IMR-90 (cell line): ENCODE measurements around the gene IGLL5. TPM values are rescaled to one million over a fixed set of nuclear protein-coding genes. Genes with fewer than 3 reads are reported as not detected.

ENCODE experiments used
- ATAC-seq: fragments of 200-7000 bp; cut with Tn5 transposase; 2 replicates; pipeline ENCODE4 v1.9.1; 2020; ENCODE audit warnings: low read depth, mild to moderate bottlenecking, moderate library complexity
- BruUV-seq: library from RNA; stranded (reverse); fragments of 400-500 nt; replicated peaks from 2 replicates; lab custom pipeline; 2021; lab: Mats Ljungman, UMichigan
- CTCF ChIA-PET: fragments of 300-600 bp; formaldehyde crosslinking; extraction: SDS; loops from one replicate; lab custom pipeline; 2021; ENCODE audit warnings: antibody characterized with exemption; lab: Yijun Ruan, JAX
- POLR2A ChIA-PET: fragments of 300-600 bp; sonication (Branson Sonifier 250); formaldehyde crosslinking; loops from one replicate; lab custom pipeline; 2022; ENCODE audit warnings: antibody characterized with exemption; ENCODE audit not compliant: unreplicated experiment; lab: Charles Lee
- DNase-seq: peaks from one replicate; pipeline ENCODE4 v3.0.0; 2013
- H2AFZ ChIP-seq: replicated peaks from 2 replicates; pipeline ENCODE3; 2013; ENCODE audit warnings: low read length, mild to moderate bottlenecking; ENCODE audit not compliant: poor library complexity
- H2AK5ac ChIP-seq: 2 replicates; pipeline ENCODE4 v1.6.1; 2013; ENCODE audit warnings: low read depth, low read length, inconsistent platforms
- H2AK9ac ChIP-seq: replicated peaks from 2 replicates; pipeline ENCODE3; 2013; ENCODE audit warnings: mild to moderate bottlenecking, low read depth, low read length, moderate library complexity; ENCODE audit not compliant: poor library complexity
- H2BK120ac ChIP-seq: 2 replicates; pipeline ENCODE4 v1.6.1; 2013; ENCODE audit warnings: low read depth, low read length, inconsistent platforms
- H2BK15ac ChIP-seq: 3 replicates; pipeline ENCODE4 v1.6.1; 2013; ENCODE audit warnings: low read depth, low read length, inconsistent platforms
- H2BK20ac ChIP-seq: 2 replicates; pipeline ENCODE4 v1.6.1; 2013; ENCODE audit warnings: low read depth, mild to moderate bottlenecking, inconsistent platforms, low read length, moderate library complexity
- H2BK5ac ChIP-seq: 2 replicates; pipeline ENCODE4 v1.6.1; 2013; ENCODE audit warnings: mild to moderate bottlenecking, low read depth, low read length, inconsistent platforms; ENCODE audit not compliant: poor library complexity, severe bottlenecking
- H3K14ac ChIP-seq: replicated peaks from 2 replicates; pipeline ENCODE4 v1.6.1; 2013; ENCODE audit warnings: low read depth, low read length, inconsistent platforms
- H3K18ac ChIP-seq: 2 replicates; pipeline ENCODE4 v1.6.1; 2013; ENCODE audit warnings: low read depth, low read length, control low read depth
- H3K23ac ChIP-seq: 2 replicates; pipeline ENCODE4 v1.6.1; 2013; ENCODE audit warnings: low read depth, low read length, inconsistent platforms
- H3K27ac ChIP-seq: 2 replicates; pipeline ENCODE4 v1.5.1; 2013; ENCODE audit warnings: mild to moderate bottlenecking, control low read depth, low read length; ENCODE audit not compliant: insufficient read depth
- H3K27me3 ChIP-seq: 2 replicates; pipeline ENCODE4 v1.6.1; 2013; ENCODE audit warnings: low read length; ENCODE audit not compliant: control insufficient read depth, insufficient read depth
- H3K36me3 ChIP-seq: 2 replicates; pipeline ENCODE4 v1.6.1; 2013; ENCODE audit warnings: low read length, mixed read lengths; ENCODE audit not compliant: control insufficient read depth, insufficient read depth
- H3K4ac ChIP-seq: 2 replicates; pipeline ENCODE4 v1.6.1; 2013; ENCODE audit warnings: low read depth, low read length, inconsistent platforms
- H3K4me1 ChIP-seq: 2 replicates; pipeline ENCODE4 v1.6.1; 2013; ENCODE audit warnings: low read length, mixed read lengths; ENCODE audit not compliant: control insufficient read depth, insufficient read depth
- H3K4me2 ChIP-seq: 2 replicates; pipeline ENCODE4 v1.6.1; 2013; ENCODE audit warnings: low read depth, mild to moderate bottlenecking, control low read depth, low read length, moderate library complexity
- H3K4me3 ChIP-seq: 2 replicates; pipeline ENCODE4 v1.5.1; 2013; ENCODE audit warnings: low read depth, mild to moderate bottlenecking, control low read depth, low read length, moderate library complexity; ENCODE audit not compliant: insufficient read depth
- H3K56ac ChIP-seq: 2 replicates; pipeline ENCODE4 v1.6.1; 2013; ENCODE audit warnings: low read length, inconsistent platforms; ENCODE audit not compliant: insufficient read depth; ENCODE audit errors: extremely low read depth
- H3K79me1 ChIP-seq, 2 experiments: 2 replicates each; pipeline ENCODE4 v1.6.1; 2013; ENCODE audit warnings: low read length in 2 of 2, inconsistent platforms in 1 of 2, low read depth in 1 of 2
- H3K9ac ChIP-seq: 2 replicates; pipeline ENCODE4 v1.6.1; 2013; ENCODE audit warnings: low read depth, low read length, control low read depth
- H3K9me1 ChIP-seq: 2 replicates; pipeline ENCODE4 v1.6.1; 2013; ENCODE audit warnings: low read length, inconsistent platforms; ENCODE audit not compliant: insufficient read depth
- H3K9me3 ChIP-seq: 2 replicates; pipeline ENCODE4 v1.6.1; 2013; ENCODE audit warnings: low read length; ENCODE audit not compliant: control insufficient read depth, insufficient read depth
- H4K20me1 ChIP-seq: 2 replicates; pipeline ENCODE4 v1.6.1; 2013; ENCODE audit warnings: low read length, inconsistent platforms; ENCODE audit not compliant: insufficient read depth
- H4K5ac ChIP-seq: 2 replicates; pipeline ENCODE4 v1.6.1; 2013; ENCODE audit warnings: mild to moderate bottlenecking, low read depth, low read length, control low read depth
- H4K8ac ChIP-seq, 2 experiments: 2 replicates each; pipeline ENCODE4 v1.6.1; 2013; ENCODE audit warnings: low read depth in 2 of 2, low read length in 2 of 2, control low read depth in 1 of 2, inconsistent platforms in 1 of 2
- H4K91ac ChIP-seq: 2 replicates; pipeline ENCODE4 v1.6.1; 2013; ENCODE audit warnings: low read depth, low read length, inconsistent platforms; ENCODE audit not compliant: insufficient read depth
- BHLHE40 ChIP-seq: fragments of 150-350 bp; IDR thresholded peaks from 2 replicates; pipeline ENCODE4 v1.6.1; 2016; ENCODE audit warnings: mild to moderate bottlenecking, low read depth, low read length
- CEBPB ChIP-seq: IDR thresholded peaks from 2 replicates; pipeline ENCODE4 v1.6.1; 2012; ENCODE audit warnings: low read depth, low read length, improper control_type of control experiment
- CTCF ChIP-seq: conservative IDR thresholded peaks from 2 replicates; pipeline ENCODE4 v1.5.1; 2012; ENCODE audit warnings: mild to moderate bottlenecking, low read depth, low read length, improper control_type of control experiment
- FOS ChIP-seq: fragments of 150-350 bp; IDR thresholded peaks from 2 replicates; pipeline ENCODE4 v1.6.1; 2016; ENCODE audit warnings: low read depth, low read length
- MAFK ChIP-seq: IDR thresholded peaks from 2 replicates; pipeline ENCODE4 v1.6.1; 2012; ENCODE audit warnings: low read depth, low read length, improper control_type of control experiment
- MXI1 ChIP-seq: IDR thresholded peaks from 2 replicates; pipeline ENCODE4 v1.6.1; 2012; ENCODE audit warnings: low read depth, mild to moderate bottlenecking, low read length, moderate library complexity, borderline replicate concordance
- RAD21 ChIP-seq: IDR thresholded peaks from 2 replicates; pipeline ENCODE4 v1.6.1; 2012; ENCODE audit warnings: low read length, improper control_type of control experiment
- RCOR1 ChIP-seq: IDR thresholded peaks from 2 replicates; pipeline ENCODE4 v1.6.1; 2012; ENCODE audit warnings: mild to moderate bottlenecking, low read length, improper control_type of control experiment; ENCODE audit not compliant: insufficient replicate concordance
- RFX5 ChIP-seq: IDR thresholded peaks from 2 replicates; pipeline ENCODE4 v1.8.0; 2012; ENCODE audit warnings: low read depth, mild to moderate bottlenecking, low read length, moderate library complexity
- SMC3 ChIP-seq: fragments of 150-350 bp; IDR thresholded peaks from 2 replicates; pipeline ENCODE4 v1.6.1; 2016; ENCODE audit warnings: low read depth, mild to moderate bottlenecking, antibody characterized with exemption, low read length, moderate library complexity
- USF2 ChIP-seq: fragments of 150-350 bp; IDR thresholded peaks from 2 replicates; pipeline ENCODE4 v1.6.1; 2017; ENCODE audit warnings: mild to moderate bottlenecking, antibody characterized with exemption, low read length, low read depth
- WGBS, 2 experiments: methylation state at CpG; one replicate each; pipeline versions ENCODE4 v1.1.5 to v1.1.7; 2013; ENCODE audit warnings: missing lambda C conversion rate in 2 of 2; ENCODE audit not compliant: insufficient read length in 1 of 2; ENCODE audit errors: extremely low coverage in 2 of 2; 5-methylcytosine and 5-hydroxymethylcytosine counted together
- dilution Hi-C: fragments of 300-500 bp; cut with HindIII; formaldehyde crosslinking; loops from one replicate; pipeline ENCODE4 v1.14.3; 2018; ENCODE audit warnings: low sequenced_read_pairs; ENCODE audit not compliant: unreplicated experiment
- in situ Hi-C: fragments of 300-500 bp; cut with MboI; formaldehyde crosslinking; loops from 3 replicates; pipeline ENCODE4 v1.14.3; 2019; ENCODE audit warnings: low sequenced_read_pairs, inconsistent platforms, mixed read lengths
- intact Hi-C: fragments of 100-400 bp; cut with micrococcal nuclease; formaldehyde crosslinking; loops from 2 replicates; pipeline ENCODE4 v1.10.0; 2022
- polyA plus RNA-seq, 3 experiments: library from polyadenylated mRNA; depleted of rRNA; stranded (reverse); fragments of >200 nt; gene quantifications; 2 replicates each; pipeline ENCODE4 v1.2.3, GENCODE V29; 2012; ENCODE audit warnings: low replicate concordance in 1 of 3
- total RNA-seq: library from RNA; depleted of rRNA; stranded (reverse); fragments of >200 nt; gene quantifications from 2 replicates; pipeline ENCODE4 v1.2.3, GENCODE V29; 2012
- TF ChIP-seq, protein P1 (sequence below): fragments of 150-350 bp; IDR thresholded peaks from 2 replicates; pipeline ENCODE4 v1.6.1; 2016; ENCODE audit warnings: low read depth, mild to moderate bottlenecking, low read length, moderate library complexity, borderline replicate concordance

IGLL5 gene
- total and polyA plus RNA-seq, 2 of the 4 experiments (the other 2 are of a cell fraction): not detected

GRCh38 chr22:22914726-22915669, 27.4 kb downstream of the IGLL5 start:
- dilution Hi-C loops: no loop called here
- H2BK120ac ChIP-seq: no peak overlapping the region
- TF ChIP-seq RAD21 (no peak), MXI1 (no peak), CTCF (no peak), SMC3 (no peak), RFX5 (no peak), USF2 (no peak), BHLHE40 (no peak), CEBPB (no peak), FOS (no peak), RCOR1 (no peak), MAFK (no peak)
- TF ChIP-seq, protein P1, sequence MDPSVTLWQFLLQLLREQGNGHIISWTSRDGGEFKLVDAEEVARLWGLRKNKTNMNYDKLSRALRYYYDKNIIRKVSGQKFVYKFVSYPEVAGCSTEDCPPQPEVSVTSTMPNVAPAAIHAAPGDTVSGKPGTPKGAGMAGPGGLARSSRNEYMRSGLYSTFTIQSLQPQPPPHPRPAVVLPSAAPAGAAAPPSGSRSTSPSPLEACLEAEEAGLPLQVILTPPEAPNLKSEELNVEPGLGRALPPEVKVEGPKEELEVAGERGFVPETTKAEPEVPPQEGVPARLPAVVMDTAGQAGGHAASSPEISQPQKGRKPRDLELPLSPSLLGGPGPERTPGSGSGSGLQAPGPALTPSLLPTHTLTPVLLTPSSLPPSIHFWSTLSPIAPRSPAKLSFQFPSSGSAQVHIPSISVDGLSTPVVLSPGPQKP: no peak
- H2BK20ac ChIP-seq: no peak overlapping the region
- intact Hi-C loops: no loop called here
- H3K4me2 ChIP-seq: no peak overlapping the region
- H2AK9ac ChIP-seq: no peak overlapping the region
- no peak overlapping the region for H3K23ac ChIP-seq
- no peak overlapping the region for H3K4ac ChIP-seq
- no peak for DNase-seq
- H2BK5ac ChIP-seq: no peak overlapping the region
- no peaks in the 10 kb centered on the region for H3K4me1 ChIP-seq
- BruUV-seq: no TSS peak
- H4K8ac ChIP-seq: no peak overlapping the region
- no peak overlapping the region for H3K9ac ChIP-seq
- no peak overlapping the region for H2AK5ac ChIP-seq
- H2BK15ac ChIP-seq: no peak overlapping the region
- no peaks in the 10 kb centered on the region for H3K9me1 ChIP-seq
- no peak overlapping the region for H3K56ac ChIP-seq
- no peaks in the 10 kb centered on the region for H3K9me3 ChIP-seq
- no peak for ATAC-seq
- ChIA-PET POLR2A (no interaction called here), CTCF (no interaction called here)
- no peak overlapping the region for H3K14ac ChIP-seq
- H3K36me3 ChIP-seq: no peaks in the 10 kb centered on the region
- H4K20me1 ChIP-seq: no peaks in the 10 kb centered on the region
- no peak overlapping the region for H2AFZ ChIP-seq
- H3K27me3 ChIP-seq: peaks cover 7% of the 10 kb centered on the region
- 49% methylated on average over 4 of the region's 11 CpGs; no CpG with 5 or more reads in 1 of the 2 experiments for WGBS, 2 experiments
- no peaks in the 10 kb centered on the region for H3K79me1 ChIP-seq
- H3K4me3 ChIP-seq: no peak overlapping the region
- in situ Hi-C loops: no loop called here
- no peak overlapping the region for H3K18ac ChIP-seq
- no peak overlapping the region for H4K5ac ChIP-seq
- no peak overlapping the region for H3K27ac ChIP-seq
- no peak overlapping the region for H4K91ac ChIP-seq
